Right cardiac atrium (tissue), 5 donors: ENCODE results near the gene NBEA. TPM values are rescaled to one million over a fixed set of nuclear protein-coding genes. Genes with fewer than 3 reads are reported as not detected.

Experiments used
- ATAC-seq, 2 donors: fragments of 200-7000 bp; cut with Tn5 transposase; one replicate each; pipeline versions ENCODE4 v1.8.0 to v1.9.1; 2020; ENCODE audit warnings: moderate library complexity in 2 of 2, mild to moderate bottlenecking in 1 of 2
- DNase-seq, 3 donors: peaks; one replicate each; pipeline ENCODE4 v3.0.0-alpha.2; 2020
- H3K27ac ChIP-seq: one replicate; pipeline ENCODE4 v1.5.1; 2013; ENCODE audit warnings: mild to moderate bottlenecking, low read length, control low read depth, moderate library complexity
- H3K27me3 ChIP-seq: one replicate; pipeline ENCODE4 v1.6.1; 2013; ENCODE audit not compliant: control insufficient read depth, insufficient read depth
- H3K4me1 ChIP-seq: one replicate; pipeline ENCODE4 v1.6.1; 2013; ENCODE audit warnings: low read length; ENCODE audit not compliant: control insufficient read depth, insufficient read depth
- H3K4me3 ChIP-seq: one replicate; pipeline ENCODE4 v1.5.1; 2013; ENCODE audit warnings: low read length, control low read depth
- H3K9me3 ChIP-seq: one replicate; pipeline ENCODE4 v1.6.1; 2013; ENCODE audit warnings: low read length; ENCODE audit not compliant: control insufficient read depth
- WGBS: extraction: QIAGEN DNeasy Blood & Tissue Kit; methylation state at CpG from one replicate; pipeline ENCODE4 v1.1.7; 2013; 5-methylcytosine and 5-hydroxymethylcytosine counted together
- intact Hi-C, 4 donors: fragments of 100-400 bp; cut with DNase I; formaldehyde crosslinking; loops; one replicate each; pipeline versions ENCODE4 v1.11.0 to v1.14.0; 2022 to 2023
- polyA plus RNA-seq: library from polyadenylated mRNA; stranded (reverse); fragments of 200-250 nt; gene quantifications from one replicate; pipeline ENCODE4 v1.2.3, GENCODE V29; 2013
- total RNA-seq, 4 donors: library from RNA; stranded (reverse); fragmentation: NEBNext Ultra II Directional; extraction: Animal tissue kit (Norgen Biotek cat#: 25700); gene quantifications; one replicate each; pipeline ENCODE4 v1.2.1, GENCODE V29; 2021
- donor health status: healthy with polysubstance abuse.
- donor health status: DM: no; HTN: yes; CAD: no.
- donor health status: DM: no; HTN: no; CAD: no.
- donor health status: DM: no; HTN: yes; CAD: no; lungs with severe emphysema.
- donor health status: DM: yes; HTN: yes; CAD: no.

Gene NBEA
- total and polyA plus RNA-seq, 5 donors = 8.1 to 20.7 (median 20.0) TPM

DNA sequence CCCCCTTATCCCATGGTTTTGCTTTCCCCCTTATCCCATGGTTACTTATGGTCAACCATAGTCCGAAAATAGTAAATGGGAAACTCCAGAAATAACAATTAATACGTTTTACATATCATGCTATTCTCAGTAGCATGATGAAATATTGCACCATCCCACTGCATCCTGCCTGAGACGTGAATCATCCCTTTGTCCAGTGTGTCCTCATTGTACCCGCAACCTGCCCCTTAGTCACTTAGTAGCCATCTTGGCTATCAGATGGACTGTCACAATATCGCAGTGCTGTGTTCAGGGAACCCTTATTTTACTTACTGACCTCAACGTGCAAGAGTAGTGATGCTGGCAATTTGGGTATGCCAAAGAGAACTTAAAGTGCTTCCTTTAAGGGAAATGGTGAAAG is 10.5 kb upstream of the NBEA start:
- Histone ChIP-seq H3K4me3 (no peak overlapping the region), H3K9me3 (no peaks in the 10 kb centered on the region), H3K27ac (no peak overlapping the region), H3K4me1 (no peaks in the 10 kb centered on the region), H3K27me3 (no peaks in the 10 kb centered on the region)
- ATAC-seq (no peak), DNase-seq (no peak)
- intact Hi-C loops = no loop called here
- 73% methylated on average over 6 of the region's 6 CpGs for WGBS

- DNase-seq (no peak), ATAC-seq (no peak)
- intact Hi-C loops = no loop called here
- Histone ChIP-seq H3K27me3 (no peaks in the 10 kb centered on the region), H3K9me3 (no peaks in the 10 kb centered on the region), H3K27ac (no peak overlapping the region), H3K4me1 (no peaks in the 10 kb centered on the region), H3K4me3 (no peak overlapping the region)
These were observed 8.7 kb upstream of the NBEA start for GRCh38 chr13:34933349-34933748.

GRCh38 chr13:34933786-34934185 is 8.3 kb upstream of the NBEA start:
- Histone ChIP-seq H3K4me1 (no peaks in the 10 kb centered on the region), H3K9me3 (no peaks in the 10 kb centered on the region), H3K4me3 (no peak overlapping the region), H3K27me3 (no peaks in the 10 kb centered on the region), H3K27ac (no peak overlapping the region)
- intact Hi-C loops = no loop called here
- 87% methylated on average over 2 of the region's 2 CpGs for WGBS
- no peak for DNase-seq
- no peak for ATAC-seq

- Histone ChIP-seq H3K4me1 (no peaks in the 10 kb centered on the region), H3K27me3 (no peaks in the 10 kb centered on the region), H3K27ac (no peak overlapping the region), H3K4me3 (no peak overlapping the region), H3K9me3 (no peaks in the 10 kb centered on the region)
- no peak for ATAC-seq
- DNase-seq = no peak
- intact Hi-C loops = no loop called here
- 70% methylated on average over 5 of the region's 5 CpGs for WGBS
These were observed 6.2 kb upstream of the NBEA start for GRCh38 chr13:34935841-34936240.

DNA sequence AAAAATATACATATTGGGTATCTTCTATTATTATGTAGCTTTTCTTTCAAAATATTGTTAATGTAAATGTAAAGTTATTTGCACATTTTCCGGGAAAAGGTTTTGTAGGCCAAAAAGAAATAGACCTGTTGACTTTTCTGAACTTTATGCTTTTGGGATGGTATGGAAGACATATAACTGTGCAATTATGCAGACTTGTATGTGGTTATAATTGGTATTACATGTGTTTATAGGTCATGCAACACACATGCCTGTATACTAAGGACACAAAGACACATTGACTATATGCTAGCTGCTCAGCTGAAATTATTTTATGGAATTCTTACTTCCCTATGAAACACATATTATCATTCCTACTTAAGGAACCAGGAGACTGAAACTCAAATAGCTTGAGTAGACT is 2.3 kb upstream of the NBEA start:
- no peak for DNase-seq
- no peak overlapping the region for H3K4me3 ChIP-seq
- WGBS = 94% methylated on average over 1 of the region's 1 CpG
- no peaks in the 10 kb centered on the region for H3K27me3 ChIP-seq
- H3K9me3 ChIP-seq = no peaks in the 10 kb centered on the region
- no peak overlapping the region for H3K27ac ChIP-seq
- ATAC-seq = no peak
- intact Hi-C loops = no loop called here
- H3K4me1 ChIP-seq = no peaks in the 10 kb centered on the region

- Histone ChIP-seq H3K27me3 (no peaks in the 10 kb centered on the region), H3K4me3 (peak overlapping the region; percentile 86), H3K4me1 (no peaks in the 10 kb centered on the region), H3K27ac (peak overlapping the region; percentile 40), H3K9me3 (no peaks in the 10 kb centered on the region)
- ATAC-seq (no peak), DNase-seq (no peak)
- intact Hi-C loops = no loop called here
- WGBS = 11% methylated on average over 13 of the region's 13 CpGs
These were observed 635 bp upstream of the NBEA start for GRCh38 chr13:34941436-34941834.

GRCh38 chr13:34942732-34943435 is 814 bp downstream of the NBEA start:
- H3K27ac ChIP-seq = peak overlapping the region; percentile 87
- H3K9me3 ChIP-seq = no peaks in the 10 kb centered on the region
- intact Hi-C loops = no loop called here
- WGBS = 1% methylated on average over 62 of the region's 62 CpGs
- peak overlapping the region; percentile 86 for H3K4me3 ChIP-seq
- peak; percentile 15 to 63 (median 61) for DNase-seq
- H3K4me1 ChIP-seq = no peaks in the 10 kb centered on the region
- peak; percentile 57 to 65 for ATAC-seq
- H3K27me3 ChIP-seq = no peaks in the 10 kb centered on the region

- ATAC-seq (no peak), DNase-seq (no peak)
- no peaks in the 10 kb centered on the region for H3K9me3 ChIP-seq
- H3K4me1 ChIP-seq = no peaks in the 10 kb centered on the region
- H3K4me3 ChIP-seq = peak overlapping the region; percentile 86
- no peaks in the 10 kb centered on the region for H3K27me3 ChIP-seq
- H3K27ac ChIP-seq = no peak overlapping the region
- 16% methylated on average over 10 of the region's 10 CpGs for WGBS
- intact Hi-C loops = no loop called here
These were observed 1.6 kb downstream of the NBEA start for GRCh38 chr13:34943436-34944273.

DNA sequence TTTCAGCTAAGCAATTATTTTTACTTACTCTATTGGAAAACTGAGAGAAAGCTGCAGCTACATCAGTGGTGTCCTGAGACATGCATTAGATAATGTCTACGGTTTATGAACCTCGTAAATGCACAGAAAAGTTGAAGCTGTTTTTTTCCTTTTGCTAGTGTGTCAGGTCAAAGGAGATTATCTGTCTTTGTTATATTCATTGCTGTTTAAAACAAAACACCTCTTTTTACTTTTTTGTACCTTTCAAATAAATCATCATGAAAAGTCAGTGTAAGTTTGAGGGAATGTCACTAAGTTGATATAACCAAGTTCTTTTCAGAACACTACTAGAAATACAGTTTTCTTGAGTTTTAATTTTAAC is 2.2 kb downstream of the NBEA start:
- no peak for DNase-seq
- intact Hi-C loops = no loop called here
- peak overlapping the region; percentile 86 for H3K4me3 ChIP-seq

DNA sequence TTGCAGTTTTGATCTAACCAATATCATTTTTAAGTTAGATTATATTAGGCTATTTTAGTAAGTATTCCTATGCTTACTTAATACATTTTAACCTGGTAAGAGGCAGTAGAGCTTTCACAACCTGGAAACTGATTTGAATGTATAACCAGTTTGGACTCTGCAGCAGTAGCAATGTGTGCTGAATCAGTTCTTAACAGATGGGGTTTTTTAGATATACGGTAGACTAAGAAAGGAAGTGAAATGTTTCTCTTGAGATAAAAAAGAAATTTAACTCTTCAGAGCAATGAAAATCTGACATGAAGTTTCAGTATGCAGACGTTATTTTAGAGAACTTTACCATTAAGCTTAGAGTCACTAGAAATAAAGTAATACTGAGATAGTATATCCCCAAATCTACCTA is 2.7 kb downstream of the NBEA start:
- Histone ChIP-seq H3K4me1 (no peaks in the 10 kb centered on the region), H3K4me3 (no peak overlapping the region), H3K9me3 (no peaks in the 10 kb centered on the region), H3K27ac (no peak overlapping the region), H3K27me3 (no peaks in the 10 kb centered on the region)
- DNase-seq (no peak), ATAC-seq (no peak)
- intact Hi-C loops = no loop called here
- WGBS = 25% methylated on average over 2 of the region's 2 CpGs

More for the DNA sequence above, 2.2 kb downstream of the NBEA start:
- Histone ChIP-seq H3K27ac (no peak overlapping the region), H3K9me3 (no peaks in the 10 kb centered on the region), H3K4me1 (no peaks in the 10 kb centered on the region), H3K27me3 (no peaks in the 10 kb centered on the region)
- 68% methylated on average over 2 of the region's 2 CpGs for WGBS
- ATAC-seq = no peak

GRCh38 chr13:34951528-34951927 is 9.5 kb downstream of the NBEA start:
- H3K4me3 ChIP-seq = no peak overlapping the region
- DNase-seq (no peak), ATAC-seq (no peak)
- H3K4me1 ChIP-seq = no peaks in the 10 kb centered on the region
- H3K27ac ChIP-seq = no peak overlapping the region
- H3K9me3 ChIP-seq = no peaks in the 10 kb centered on the region
- intact Hi-C loops = no loop called here
- H3K27me3 ChIP-seq = no peaks in the 10 kb centered on the region
